ENCODE results near the gene MAGEA11. TPM values are rescaled to one million over a fixed set of nuclear protein-coding genes. Genes with fewer than 3 reads are reported as not detected.

MAGEA11 gene
- total RNA-seq, 2 experiments from 2014 or later = not detected

DNA sequence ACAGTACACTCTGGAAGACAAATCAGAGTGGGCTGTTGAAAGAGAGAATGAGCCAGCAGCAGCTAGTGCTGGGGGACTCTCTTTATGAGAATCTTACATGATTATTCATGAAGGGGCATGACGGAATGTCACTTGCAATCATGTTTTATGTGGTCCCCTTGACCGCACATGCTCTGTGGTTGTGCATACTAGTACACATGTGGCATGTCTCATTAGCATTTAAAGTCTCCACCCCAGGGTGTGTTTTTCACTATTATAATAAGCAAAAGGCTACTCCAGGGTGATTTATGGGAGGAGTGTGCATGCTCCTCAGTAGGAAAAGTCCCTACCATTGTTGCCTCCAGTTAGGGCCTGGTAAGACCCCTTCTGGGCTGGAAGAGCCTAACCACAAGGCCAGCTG lies 30.7 kb upstream of the MAGEA11 start:
- H3K27me3 ChIP-seq (ENCODE audit: control insufficient read depth in 1 of 2, insufficient read depth in 2 of 2, low read length in 2 of 2) = no peaks in the 10 kb centered on the region
- Mint-ChIP-seq H3K4me3 (no peak overlapping the region), H3K4me1 (ENCODE audit: low read depth) (no peaks in the 10 kb centered on the region), H3K36me3 (ENCODE audit: low read depth) (no peaks in the 10 kb centered on the region), H3K27me3 (no peaks in the 10 kb centered on the region), H3K9me3 (no peaks in the 10 kb centered on the region), H3K27ac (no peak overlapping the region)
- no peaks in the 10 kb centered on the region for H3K4me1 ChIP-seq (ENCODE audit: insufficient read depth, low read length)
- ChIA-PET CTCF (no interaction called here), POLR2A (no interaction called here)
- intact Hi-C loops (cut with DNase I, micrococcal nuclease) = no loop called here
- no peaks in the 10 kb centered on the region for H3K9me3 ChIP-seq (ENCODE audit: control insufficient read depth in 1 of 2, insufficient read depth in 1 of 2, low read length in 2 of 2)
- TF ChIP-seq CTCF (IDR thresholded peaks at IDR 0.05) = no peak
- DNase-seq (no peak), ATAC-seq (ENCODE audit: poor library complexity) (no peak)
- H3K4me3 ChIP-seq (ENCODE audit: low read length) = no peak overlapping the region
- no peaks in the 10 kb centered on the region for H3K36me3 ChIP-seq (ENCODE audit: insufficient read depth, low read length)
- H3K27ac ChIP-seq (ENCODE audit: low read depth in 1 of 2, low read length in 2 of 2) = no peak overlapping the region

DNA sequence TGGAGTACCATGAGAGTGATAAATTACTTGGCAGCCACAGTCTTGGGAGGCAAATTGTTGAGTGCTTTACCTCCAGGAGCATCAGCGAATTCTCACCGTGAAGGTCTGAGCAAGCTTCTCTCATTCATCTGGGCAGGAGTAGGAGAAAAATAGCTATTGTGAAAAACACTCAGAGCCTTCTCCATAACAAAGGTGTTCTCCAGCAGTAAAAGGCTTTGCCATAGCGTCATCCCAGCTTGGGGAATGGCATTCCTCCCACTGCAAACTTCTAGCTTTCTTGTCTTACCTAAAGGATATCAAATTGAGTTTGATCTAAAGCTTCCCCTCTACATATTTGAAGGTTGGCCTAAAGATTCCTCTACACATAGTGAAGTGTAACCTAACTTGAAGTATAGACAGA lies 29.8 kb upstream of the MAGEA11 start:
- no peaks in the 10 kb centered on the region for H3K27me3 ChIP-seq (ENCODE audit: control insufficient read depth in 1 of 2, insufficient read depth in 2 of 2, low read length in 2 of 2)
- no peak overlapping the region for H3K27ac ChIP-seq (ENCODE audit: low read depth in 1 of 2, low read length in 2 of 2)
- H3K27ac Mint-ChIP-seq = no peak overlapping the region
- no peak overlapping the region for H3K4me3 Mint-ChIP-seq
- no peak for ATAC-seq (ENCODE audit: poor library complexity)
- TF ChIP-seq CTCF (IDR thresholded peaks at IDR 0.05) = no peak
- no peaks in the 10 kb centered on the region for H3K9me3 Mint-ChIP-seq
- no peaks in the 10 kb centered on the region for H3K36me3 Mint-ChIP-seq (ENCODE audit: low read depth)
- ChIA-PET POLR2A (no interaction called here), CTCF (no interaction called here)
- intact Hi-C loops (cut with DNase I, micrococcal nuclease) = no loop called here
- no peaks in the 10 kb centered on the region for H3K4me1 ChIP-seq (ENCODE audit: insufficient read depth, low read length)
- no peak for DNase-seq
- H3K9me3 ChIP-seq (ENCODE audit: control insufficient read depth in 1 of 2, insufficient read depth in 1 of 2, low read length in 2 of 2) = no peaks in the 10 kb centered on the region
- H3K27me3 Mint-ChIP-seq = no peaks in the 10 kb centered on the region
- H3K4me1 Mint-ChIP-seq (ENCODE audit: low read depth) = no peaks in the 10 kb centered on the region
- no peak overlapping the region for H3K4me3 ChIP-seq (ENCODE audit: low read length)
- H3K36me3 ChIP-seq (ENCODE audit: insufficient read depth, low read length) = no peaks in the 10 kb centered on the region

- Mint-ChIP-seq H3K9me3 (no peaks in the 10 kb centered on the region), H3K27me3 (no peaks in the 10 kb centered on the region), H3K36me3 (ENCODE audit: low read depth) (no peaks in the 10 kb centered on the region), H3K4me1 (ENCODE audit: low read depth) (no peaks in the 10 kb centered on the region), H3K4me3 (no peak overlapping the region), H3K27ac (no peak overlapping the region)
- no peaks in the 10 kb centered on the region for H3K9me3 ChIP-seq (ENCODE audit: control insufficient read depth in 1 of 2, insufficient read depth in 1 of 2, low read length in 2 of 2)
- DNase-seq (no peak), ATAC-seq (ENCODE audit: poor library complexity) (no peak)
- ChIA-PET CTCF (no interaction called here), POLR2A (no interaction called here)
- no peak for TF ChIP-seq CTCF (IDR thresholded peaks at IDR 0.05)
- H3K36me3 ChIP-seq (ENCODE audit: insufficient read depth, low read length) = no peaks in the 10 kb centered on the region
- no peaks in the 10 kb centered on the region for H3K27me3 ChIP-seq (ENCODE audit: control insufficient read depth in 1 of 2, insufficient read depth in 2 of 2, low read length in 2 of 2)
- H3K27ac ChIP-seq (ENCODE audit: low read depth in 1 of 2, low read length in 2 of 2) = no peak overlapping the region
- no peak overlapping the region for H3K4me3 ChIP-seq (ENCODE audit: low read length)
- intact Hi-C loops (cut with DNase I, micrococcal nuclease) = no loop called here
- no peaks in the 10 kb centered on the region for H3K4me1 ChIP-seq (ENCODE audit: insufficient read depth, low read length)
Measured at GRCh38 chrX:149682956-149683947, 28.6 kb upstream of the MAGEA11 start.
